ENCODE data around the gene POU4F3.

DNA sequence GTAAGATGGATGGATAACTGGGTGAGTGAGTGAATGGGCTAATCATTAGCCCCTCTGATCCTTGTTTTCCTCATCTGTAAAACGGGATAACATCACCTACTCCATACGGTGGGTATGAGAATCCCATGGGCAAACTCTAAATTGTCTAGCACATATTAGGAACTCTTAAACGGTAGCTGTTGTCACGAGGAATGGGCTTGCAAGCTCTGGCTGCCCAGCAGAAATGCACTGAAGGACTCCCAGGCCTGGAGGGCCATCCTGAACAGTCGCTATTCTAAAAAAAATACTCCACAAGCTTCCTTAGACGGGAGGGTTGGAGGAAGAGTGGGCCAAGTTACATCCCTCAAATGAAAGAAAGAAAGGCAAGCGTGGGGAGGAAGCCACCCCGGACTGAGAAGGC, 711 bp upstream of the POU4F3 start:
- TF ChIP-seq, protein P1, sequence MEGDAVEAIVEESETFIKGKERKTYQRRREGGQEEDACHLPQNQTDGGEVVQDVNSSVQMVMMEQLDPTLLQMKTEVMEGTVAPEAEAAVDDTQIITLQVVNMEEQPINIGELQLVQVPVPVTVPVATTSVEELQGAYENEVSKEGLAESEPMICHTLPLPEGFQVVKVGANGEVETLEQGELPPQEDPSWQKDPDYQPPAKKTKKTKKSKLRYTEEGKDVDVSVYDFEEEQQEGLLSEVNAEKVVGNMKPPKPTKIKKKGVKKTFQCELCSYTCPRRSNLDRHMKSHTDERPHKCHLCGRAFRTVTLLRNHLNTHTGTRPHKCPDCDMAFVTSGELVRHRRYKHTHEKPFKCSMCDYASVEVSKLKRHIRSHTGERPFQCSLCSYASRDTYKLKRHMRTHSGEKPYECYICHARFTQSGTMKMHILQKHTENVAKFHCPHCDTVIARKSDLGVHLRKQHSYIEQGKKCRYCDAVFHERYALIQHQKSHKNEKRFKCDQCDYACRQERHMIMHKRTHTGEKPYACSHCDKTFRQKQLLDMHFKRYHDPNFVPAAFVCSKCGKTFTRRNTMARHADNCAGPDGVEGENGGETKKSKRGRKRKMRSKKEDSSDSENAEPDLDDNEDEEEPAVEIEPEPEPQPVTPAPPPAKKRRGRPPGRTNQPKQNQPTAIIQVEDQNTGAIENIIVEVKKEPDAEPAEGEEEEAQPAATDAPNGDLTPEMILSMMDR (IDR thresholded peaks at IDR 0.05) = no peak
- TF ChIP-seq POLR2AphosphoS5 (IDR thresholded peaks at IDR 0.05) = no peak
